Pulmonary artery endothelial cell (primary cell): Measurements from ENCODE around the gene PDE10A. TPM values are rescaled to one million over a fixed set of nuclear protein-coding genes. Genes with fewer than 3 reads are reported as not detected.
A peak's percentile ranks its signal among the peaks of the same experiment; 100 is the strongest.
"Not testable (repeated sequence)": the region's sequence is repeated elsewhere in the genome, so short reads cannot be mapped to it uniquely, and the experiment has no call there.

Source experiments
- DNase-seq: peaks from one replicate; pipeline ENCODE4 v3.0.0-alpha.2; 2011; ENCODE audit warnings: low read depth, low spot score
- total RNA-seq: library from RNA; depleted of rRNA; stranded (reverse); fragments of >200 nt; gene quantifications from 2 replicates; pipeline ENCODE4 v1.2.3, GENCODE V29; 2014

The PDE10A gene
- total RNA-seq, 1 donor from 2014 or later, result 7.1 TPM

DNA sequence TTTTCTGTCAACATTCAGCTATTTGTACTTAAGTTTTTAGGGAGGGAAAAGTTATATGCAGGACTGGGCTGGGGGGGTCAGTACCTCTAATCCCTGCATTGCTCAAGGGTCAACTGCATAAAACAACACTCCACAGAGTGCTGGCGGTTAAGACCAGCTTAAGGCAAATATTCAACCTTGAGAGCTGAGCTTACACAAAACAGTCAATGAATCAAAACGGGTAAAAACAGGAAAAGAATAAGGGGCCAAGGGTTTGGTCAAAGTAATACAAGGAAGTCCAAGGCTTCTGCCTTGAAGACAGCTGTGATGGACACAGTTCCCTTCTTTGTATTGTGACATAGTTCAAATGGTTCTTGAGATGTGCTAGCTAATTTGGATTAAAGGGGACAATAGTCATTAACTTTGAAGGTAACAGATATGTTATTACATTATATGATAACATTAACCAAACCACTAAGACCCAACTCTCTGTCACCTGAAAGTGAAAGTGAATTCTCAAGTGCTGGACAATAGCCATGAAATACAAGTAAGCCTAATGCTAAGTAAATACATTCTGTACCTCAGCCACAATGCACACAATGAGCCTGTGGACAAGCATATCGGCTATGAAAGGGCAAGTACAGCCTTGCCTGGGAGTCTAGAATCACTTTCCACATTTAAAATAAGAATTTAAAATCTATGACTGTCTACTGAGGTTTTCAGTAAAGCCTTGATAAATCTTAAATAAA is 106.8 kb downstream of the PDE10A start:
- DNase-seq, result peak; percentile 36

DNA sequence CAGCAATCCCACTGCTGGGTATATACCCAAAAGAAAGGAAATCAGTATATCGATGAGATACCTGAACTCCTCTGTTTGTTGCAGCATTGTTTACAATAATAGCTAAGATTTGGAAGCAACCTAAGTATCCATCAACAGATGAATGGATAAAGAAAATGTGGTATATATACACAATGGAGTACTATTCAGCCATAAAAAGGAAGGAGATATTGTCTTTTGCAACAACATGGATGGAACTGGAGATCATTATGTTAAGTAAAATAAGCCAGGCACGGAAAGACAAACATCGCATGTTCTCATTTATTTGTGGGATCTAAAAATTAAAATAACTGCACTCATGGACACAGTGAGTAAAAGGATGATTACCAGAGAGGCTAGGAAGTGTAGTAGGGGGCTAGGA is 108.4 kb downstream of the PDE10A start:
- not testable (repeated sequence) for DNase-seq

DNA sequence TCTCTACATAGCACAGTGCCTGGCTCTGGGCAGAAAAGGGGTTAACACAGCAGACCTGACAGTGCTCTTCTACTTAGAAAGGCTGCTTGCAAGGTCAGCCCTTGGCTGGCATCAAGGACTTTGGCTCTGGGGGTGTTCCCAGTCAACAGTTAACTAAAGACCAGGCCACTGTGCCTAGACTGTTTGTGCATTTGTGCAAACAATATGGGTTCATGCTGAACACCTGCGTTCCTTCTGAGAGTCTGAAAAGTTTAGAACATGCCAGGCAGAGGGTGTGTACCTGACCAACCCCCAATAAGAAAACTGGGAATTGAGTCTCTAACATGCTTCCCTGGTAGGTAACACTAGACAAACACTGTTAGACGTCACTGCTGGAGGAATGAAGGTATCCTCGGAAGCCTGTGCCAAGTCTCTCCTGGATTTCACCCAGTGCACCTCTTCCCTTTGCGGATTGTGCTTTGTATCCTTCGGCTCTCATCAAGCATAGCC is 110.7 kb downstream of the PDE10A start:
- DNase-seq, result no peak

DNA sequence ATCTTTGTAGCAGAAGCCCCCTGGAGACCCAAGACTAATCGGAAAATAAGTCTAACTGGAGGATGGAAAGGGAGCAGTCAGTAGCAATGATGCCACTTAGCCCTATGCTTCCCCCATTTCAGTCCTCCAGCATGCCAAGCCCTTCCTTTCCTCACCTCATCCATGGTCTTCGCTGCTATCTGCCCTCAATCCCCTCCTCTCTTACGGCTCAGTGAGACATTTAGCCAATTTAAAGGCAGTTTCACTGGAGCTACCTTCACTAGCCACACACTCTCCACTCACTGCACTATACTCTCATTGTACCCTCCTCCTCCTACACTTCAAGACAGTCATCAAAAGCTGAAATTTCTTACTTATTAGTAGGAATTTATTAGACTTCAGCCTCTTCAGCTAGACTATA is 111.2 kb downstream of the PDE10A start:
- no peak for DNase-seq

DNA sequence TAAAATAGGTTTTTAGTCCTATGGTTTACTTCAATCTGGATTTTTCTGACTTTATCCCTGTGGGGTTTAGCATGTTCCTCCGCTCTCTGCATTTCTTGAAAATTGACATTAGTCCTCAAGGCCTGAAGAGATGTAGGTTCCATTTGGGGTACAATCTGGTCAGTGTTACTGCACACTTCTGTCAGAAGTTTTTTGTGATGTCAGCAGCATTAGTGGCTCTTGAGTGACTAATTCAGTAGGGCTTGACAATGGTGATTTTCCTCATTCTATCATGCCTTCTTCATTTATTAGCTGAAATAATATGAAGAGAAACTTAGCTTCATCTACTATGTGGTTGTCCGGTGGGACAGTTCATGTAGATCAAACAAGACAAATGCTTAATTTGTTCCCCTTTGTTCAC is 114.6 kb downstream of the PDE10A start:
- no peak for DNase-seq

DNA sequence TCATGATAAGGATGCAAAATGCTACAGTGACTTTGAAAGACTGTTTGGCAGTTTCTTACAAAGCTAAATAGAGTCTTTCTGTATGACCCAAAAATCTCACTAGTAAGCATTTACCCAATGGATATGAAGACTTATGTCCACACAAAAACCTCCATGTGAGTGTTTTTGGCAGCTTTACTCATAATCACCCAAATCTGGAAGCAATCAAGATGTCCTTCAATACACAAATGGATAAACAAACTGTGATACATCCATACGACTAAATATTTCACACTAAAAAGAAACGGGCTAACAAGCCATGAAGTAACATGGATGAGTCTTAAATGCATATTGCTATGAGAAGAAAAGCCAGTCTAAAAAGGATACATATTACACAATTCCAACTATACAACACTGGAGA is 117.2 kb downstream of the PDE10A start:
- no peak for DNase-seq

DNA sequence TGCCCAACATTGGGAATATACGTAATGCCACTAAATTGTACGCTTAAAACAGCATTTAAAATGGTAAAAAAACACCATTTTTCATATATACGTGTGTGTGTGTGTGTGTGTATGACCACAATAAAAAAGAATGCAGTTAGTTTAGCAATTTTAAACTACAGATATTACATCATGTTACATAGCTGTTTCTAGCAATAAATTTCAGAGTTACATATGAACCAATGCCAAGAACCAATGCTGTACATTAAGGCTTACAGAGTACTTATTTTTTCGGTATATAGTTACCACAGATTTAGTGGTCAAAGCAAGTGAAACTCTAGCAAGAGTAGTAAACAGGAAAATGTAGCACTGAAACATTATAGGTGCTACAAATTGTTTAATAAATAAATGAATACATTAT is 119.3 kb downstream of the PDE10A start:
- no peak for DNase-seq

DNA sequence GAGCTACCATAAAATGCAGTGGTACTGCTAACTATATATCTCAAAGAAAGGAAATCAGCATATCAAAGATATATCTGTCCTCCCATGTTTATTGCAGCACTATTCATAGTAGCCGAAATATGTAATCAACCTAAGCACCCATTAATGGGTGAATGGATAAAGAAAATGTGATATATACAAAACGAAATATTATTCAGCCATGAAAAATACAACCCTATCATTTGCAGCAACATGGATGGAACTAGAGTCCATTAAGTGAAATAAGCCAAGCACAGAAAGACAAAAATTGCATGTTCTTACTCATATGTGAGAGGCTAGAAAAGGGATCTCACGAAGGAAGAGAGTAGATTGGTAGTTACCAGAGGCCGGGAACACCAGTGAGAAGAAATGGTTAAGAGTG is 126.1 kb downstream of the PDE10A start:
- no peak for DNase-seq

DNA sequence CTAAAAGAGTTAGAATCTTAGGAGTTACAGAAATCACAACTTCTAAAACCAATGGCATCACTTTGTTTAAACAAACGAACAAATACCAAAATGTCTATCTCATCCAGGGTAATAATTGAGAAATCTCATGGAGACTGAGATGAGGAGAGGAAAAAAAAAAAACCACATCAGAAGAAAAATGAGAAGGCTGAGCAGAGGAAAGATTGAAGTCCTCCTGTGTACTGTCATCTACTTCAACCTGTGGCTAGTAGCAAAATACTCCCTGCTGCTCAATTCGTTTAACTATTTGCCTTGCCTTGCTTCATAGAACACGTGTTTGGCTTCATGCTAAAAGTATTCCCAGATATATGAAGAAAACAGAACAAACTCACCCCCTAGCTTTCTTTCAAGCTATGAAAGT is 143.7 kb downstream of the PDE10A start:
- no peak for DNase-seq

DNA sequence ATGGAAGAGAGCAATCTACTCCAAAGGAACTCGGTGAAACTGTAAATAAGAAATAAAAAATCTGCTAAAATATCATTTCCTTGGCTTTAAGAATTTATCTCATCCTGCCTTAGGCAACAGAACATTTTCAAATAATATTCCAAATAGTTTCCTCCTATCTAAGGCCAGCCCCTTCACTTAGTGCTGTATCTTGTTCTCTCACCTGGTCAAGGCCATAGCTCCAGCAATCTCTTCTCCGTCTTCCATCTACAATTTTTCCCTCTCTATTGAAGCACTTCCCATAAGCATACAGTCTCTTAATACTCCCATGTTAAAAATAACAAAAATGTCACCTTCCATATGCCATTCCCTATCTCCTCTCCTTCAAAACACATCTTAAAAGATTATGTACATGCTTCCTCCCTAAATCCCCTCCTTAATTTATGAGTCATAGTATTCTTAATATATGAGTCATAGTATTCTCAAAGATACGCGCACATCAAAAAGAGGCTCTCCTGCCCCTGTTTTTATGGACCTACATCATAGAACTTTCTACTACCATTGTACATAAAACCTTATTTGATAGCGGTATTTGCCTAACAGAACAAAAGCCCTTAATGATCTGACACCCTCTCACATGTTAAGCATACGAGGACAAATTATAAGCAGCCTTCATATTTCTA is 146.9 kb downstream of the PDE10A start:
- no peak for DNase-seq

DNA sequence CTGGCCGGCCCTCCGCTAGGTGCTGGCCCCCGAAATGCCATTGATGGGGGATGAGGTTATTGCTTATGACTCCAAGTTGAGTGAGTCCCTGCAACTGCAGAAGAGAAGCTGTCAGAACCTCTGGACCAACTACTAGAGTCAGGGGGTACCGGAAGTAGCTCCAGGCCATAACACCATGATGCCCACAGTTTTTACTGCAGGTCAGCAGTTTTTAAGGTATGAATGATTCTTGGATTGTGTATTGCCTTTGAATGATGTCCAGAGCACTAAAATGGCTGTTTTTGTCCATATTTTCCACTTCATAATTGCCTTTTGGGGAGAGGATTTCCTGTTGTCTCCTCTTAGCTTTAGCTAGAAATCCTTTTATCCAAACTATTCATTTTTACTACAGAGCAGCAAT is 148.4 kb downstream of the PDE10A start:
- DNase-seq, result no peak

DNA sequence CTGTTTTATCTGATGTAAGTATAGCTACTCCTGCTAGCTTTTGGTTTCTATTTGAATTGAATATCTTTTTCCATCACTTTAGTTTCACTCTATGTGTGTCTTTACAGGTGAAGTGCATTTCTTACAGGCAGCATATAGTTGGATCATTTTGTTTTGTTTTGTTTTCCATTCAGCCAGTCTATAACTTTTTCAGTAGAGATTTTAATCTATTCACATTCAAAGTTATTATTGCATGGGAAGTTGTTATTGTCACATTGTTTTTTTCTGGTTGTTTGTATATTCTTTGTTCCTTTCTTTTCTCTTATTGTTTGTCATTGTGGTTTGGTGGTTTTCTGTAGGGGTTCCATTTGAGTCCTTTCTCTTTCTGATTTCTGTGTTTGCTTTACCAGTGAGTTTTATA is 151.2 kb downstream of the PDE10A start:
- DNase-seq, result no peak

DNA sequence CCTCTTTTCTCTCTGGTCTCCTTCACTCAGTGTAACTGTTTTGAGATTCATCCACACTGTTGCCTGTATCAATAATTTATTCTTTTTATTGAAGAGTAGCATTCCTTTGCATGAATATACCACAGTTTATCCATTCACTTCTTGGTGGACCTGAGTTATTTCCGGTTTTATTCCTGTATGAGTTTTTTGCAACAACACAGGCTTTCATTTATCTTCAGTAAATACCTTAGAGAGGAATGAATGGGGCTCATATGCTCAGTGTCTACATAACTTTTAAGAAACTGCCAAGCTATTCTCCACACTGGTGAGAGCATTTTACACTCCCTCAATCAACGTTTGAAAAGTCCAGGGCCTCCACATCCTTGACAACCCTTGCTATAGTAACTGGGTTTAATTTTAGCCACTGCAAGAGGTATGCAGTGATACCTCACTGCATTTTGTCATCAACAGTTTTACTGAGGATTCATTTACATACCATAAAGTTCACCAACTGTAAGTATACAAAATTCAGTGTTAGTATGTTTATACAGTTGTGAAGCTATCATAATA is 154.6 kb downstream of the PDE10A start:
- DNase-seq, result no peak

DNA sequence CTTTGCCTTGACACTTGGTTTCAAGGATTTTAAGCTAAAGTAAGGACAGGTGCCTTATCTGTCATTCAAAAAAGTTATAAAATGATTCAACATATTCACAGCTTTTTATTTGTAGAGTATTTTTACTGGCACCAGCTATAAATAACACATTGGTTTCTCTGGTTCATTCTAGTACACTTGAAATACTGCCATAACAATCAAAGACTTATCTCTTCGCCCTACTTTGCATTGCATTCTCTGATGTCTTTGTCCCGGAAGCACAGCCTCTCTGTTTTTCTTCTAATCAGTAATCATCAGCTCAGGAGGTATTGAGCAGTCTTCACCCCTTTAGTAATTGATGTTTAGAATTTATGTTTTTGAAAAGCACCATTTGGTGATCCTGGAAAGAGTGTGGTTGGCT is 156.4 kb downstream of the PDE10A start:
- no peak for DNase-seq

DNA sequence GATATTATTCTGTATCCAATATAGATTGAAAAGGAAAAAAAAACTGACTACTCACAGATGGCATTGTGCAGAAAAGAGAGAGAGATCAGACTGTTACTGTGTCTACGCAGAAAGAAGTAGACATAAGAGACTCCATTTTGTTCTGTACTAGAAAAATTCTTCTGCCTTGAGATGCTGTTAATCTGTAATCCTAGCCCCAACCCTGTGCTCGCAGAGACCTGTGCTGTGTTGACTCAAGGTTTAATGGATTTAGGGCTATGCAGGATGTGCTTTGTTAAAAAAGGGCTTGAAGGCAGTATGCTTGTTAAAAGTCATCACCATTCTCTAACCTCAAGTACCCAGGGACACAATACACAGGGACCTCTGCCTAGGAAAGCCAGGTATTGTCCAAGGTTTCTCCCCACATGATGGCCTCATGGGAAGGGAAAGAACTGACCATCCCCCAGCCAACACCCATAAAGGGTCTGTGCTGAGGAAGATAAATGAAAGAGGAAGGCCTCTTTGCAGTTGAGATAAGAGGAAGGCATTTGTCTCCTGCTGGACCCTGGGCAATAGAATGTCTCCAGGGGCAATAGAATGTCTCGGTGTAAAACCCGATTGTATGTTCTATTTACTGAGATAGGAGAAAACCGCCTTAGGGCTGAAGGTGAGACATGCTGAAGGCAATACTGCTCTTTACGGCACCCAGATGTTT is 162.7 kb downstream of the PDE10A start:
- DNase-seq, result not testable (repeated sequence)

DNA sequence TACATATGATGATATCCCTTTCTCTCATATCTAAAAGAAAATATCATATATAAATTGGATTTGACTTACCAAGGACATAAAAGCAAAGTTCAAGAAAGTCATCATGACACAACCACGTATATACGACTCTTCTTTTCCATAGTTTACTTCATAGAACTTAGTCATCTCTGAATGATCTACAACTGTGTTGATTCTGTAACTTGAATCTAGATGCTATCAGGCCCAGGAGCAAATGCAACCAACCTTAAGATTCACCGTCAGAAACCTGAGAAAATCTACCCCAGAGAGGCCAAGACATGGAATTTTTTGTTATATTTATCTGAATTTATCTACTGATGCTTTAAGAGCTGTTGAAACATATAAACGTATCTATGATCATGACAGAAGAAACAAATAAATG is 165.6 kb downstream of the PDE10A start:
- no peak for DNase-seq

DNA sequence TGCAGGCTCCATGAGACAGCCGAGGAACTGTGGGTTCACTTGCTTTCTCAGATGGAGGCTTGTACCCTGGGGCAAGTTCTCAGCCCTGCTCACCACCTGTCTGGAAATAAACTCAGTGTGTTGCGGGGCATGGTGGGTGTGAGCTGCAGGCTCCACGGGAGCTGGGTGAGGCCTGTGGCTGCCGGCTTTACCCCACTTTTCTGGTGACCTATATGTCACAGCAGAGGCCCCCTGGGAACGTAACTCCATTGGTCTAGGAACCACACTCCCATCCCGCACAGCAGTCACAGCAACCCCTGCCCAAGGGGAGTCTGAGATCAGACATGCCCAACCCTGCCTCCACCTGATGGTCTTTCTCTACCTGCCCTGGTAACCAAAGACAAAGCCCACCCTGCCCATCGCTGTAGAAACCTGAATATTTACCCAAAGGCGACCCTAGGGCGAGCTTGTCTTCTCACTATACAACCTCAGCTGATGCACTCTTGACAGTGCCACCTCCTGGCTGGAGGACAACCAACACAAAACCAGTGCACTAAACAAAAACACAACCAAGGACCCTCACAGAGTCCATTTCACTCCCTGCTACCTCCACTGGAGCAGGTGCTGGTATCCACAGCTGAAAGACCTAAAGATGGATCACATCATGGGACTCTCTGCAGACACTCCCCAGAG is 174.3 kb downstream of the PDE10A start:
- no peak for DNase-seq

DNA sequence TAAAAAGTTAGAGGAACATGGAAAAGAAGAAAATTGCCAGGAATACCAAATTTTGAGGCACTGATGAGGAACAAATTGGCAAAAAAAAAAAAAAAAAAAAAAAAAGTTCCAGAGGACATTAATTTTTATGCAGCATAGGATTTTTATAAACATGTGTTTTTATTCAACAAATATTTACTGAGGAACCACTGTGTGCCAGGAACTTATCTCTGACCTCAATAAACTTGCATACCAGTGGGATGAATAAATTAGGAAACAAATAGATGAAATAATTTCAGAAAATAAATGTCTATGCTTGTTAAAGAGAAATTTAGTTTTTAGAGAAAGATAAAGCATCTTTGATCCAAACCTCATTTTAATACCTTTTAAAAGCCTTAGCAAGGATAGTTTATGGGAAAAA is 175.1 kb downstream of the PDE10A start:
- DNase-seq, result no peak

DNA sequence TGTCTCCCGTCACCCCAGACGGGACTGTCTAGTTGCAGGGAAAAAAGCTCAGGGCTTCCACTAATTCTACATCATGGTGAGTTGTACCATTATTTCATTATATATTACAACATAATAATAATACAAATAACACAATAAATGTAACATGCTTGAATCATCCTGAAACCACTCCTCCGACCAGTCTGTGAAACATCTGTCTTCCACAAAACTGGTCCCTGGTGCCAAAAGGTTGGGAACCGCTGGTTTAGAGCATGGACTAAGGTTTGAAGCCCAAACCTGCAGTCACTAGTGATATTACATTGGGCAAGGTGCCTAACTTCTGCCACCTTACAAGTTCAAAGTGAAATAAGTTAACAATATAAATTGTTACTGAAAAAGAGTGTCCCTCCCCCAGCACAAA is 175.7 kb downstream of the PDE10A start:
- no peak for DNase-seq

DNA sequence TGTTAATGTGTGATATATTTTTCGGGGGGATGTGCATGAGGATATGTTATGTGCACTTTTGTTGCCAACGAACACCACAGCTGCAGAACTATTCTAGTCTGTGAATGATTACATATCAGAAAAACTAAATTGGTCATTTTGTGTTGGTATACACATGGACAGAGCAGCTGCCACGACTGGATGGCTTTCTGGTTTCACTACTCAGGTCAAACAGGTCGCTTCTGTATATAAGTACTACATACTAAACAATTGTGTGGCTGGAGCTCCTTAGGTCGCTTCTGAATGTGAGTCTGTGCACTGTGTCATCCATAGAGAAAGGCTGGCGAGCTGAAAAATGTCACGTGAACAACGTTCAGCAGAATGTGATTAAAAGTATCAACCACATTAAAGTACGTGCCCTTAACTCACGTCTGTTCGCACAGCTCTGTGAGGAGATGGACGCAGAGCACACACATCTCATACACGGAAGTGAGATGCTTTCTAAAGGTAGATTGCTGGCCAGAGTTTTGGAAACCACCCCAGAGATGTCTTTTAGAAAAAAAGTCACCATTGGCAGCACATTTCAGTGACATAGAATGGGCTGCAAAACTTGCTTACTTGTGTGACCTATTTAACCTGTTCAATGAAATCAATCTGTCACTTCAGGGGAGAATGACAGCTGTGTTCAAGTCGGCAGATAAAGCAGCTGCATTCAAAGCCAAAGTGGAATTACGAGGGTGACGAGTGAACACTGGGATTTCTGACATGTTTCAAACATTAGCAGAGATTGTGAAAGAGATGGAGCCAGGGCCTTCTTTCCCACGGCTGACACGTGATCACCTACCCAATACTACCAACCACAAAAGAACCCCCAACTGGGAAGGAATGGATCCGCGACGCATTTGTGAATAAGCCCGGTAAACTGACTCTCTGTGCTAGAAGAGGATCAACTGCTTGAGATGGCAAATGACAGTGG is 176.6 kb downstream of the PDE10A start:
- DNase-seq, result no peak
